NB4 (cell line): ENCODE results near the gene VIT.

Experiments used
- CTCF ChIP-seq: IDR thresholded peaks from one replicate; pipeline ENCODE4 v1.5.1; 2012; ENCODE audit warnings: low read depth, low read length
- POLR2A ChIP-seq: IDR thresholded peaks from 2 replicates; pipeline ENCODE4 v1.6.1; 2011; ENCODE audit warnings: mild to moderate bottlenecking; ENCODE audit not compliant: insufficient read length; ENCODE audit errors: extremely low read depth
- TF ChIP-seq, protein P1 (sequence below): IDR thresholded peaks from 2 replicates; pipeline ENCODE4 v1.6.1; 2011; ENCODE audit warnings: low read depth, low read length

GRCh38 chr2:36708041-36708741, 11.7 kb downstream of the VIT start:
- TF ChIP-seq CTCF (no peak), POLR2A (no peak)
- TF ChIP-seq, protein P1, sequence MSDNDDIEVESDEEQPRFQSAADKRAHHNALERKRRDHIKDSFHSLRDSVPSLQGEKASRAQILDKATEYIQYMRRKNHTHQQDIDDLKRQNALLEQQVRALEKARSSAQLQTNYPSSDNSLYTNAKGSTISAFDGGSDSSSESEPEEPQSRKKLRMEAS: no peak
